ENCODE data around the gene AMOTL1.

The AMOTL1 gene

DNA sequence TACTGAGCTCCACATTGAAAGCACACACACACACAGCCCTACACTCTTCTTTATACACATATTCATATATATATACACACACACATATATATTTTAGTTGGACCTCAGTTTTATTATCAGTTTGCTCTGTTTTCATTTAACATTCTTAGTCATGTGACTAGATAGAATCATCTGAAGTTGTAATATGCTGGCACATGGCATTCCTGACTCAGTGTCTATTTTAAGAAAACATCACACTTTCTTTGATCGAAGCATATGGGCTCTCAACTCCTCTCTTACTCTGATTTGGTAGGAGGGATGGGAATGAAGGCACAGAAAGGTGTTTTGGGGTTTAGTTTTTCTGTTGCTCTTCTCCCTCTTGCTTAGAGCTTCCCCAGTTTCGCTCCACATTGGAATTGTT is 24.8 kb downstream of the AMOTL1 start:
- Histone ChIP-seq H3K9ac (ENCODE audit: low read length) (no peak overlapping the region), H2BK5ac (ENCODE audit: low read length) (no peak overlapping the region), H3K4ac (ENCODE audit: low read depth, low read length) (no peak overlapping the region), H4K5ac (ENCODE audit: low read length) (no peak overlapping the region), H3K23ac (ENCODE audit: low read length) (no peak overlapping the region), H3K4me2 (ENCODE audit: low read length) (no peak overlapping the region), H3K4me3 (ENCODE audit: low read length) (no peak overlapping the region), H3K79me1 (ENCODE audit: low read length) (peaks cover 51% of the 10 kb centered on the region), H2AK5ac (ENCODE audit: low read length) (no peak overlapping the region), H2BK120ac (ENCODE audit: low read depth, low read length) (no peak overlapping the region), H2BK15ac (replicated peaks; ENCODE audit: low read depth) (no peak overlapping the region), H3K56ac (ENCODE audit: low read length) (no peak overlapping the region), H3K36me3 (ENCODE audit: control insufficient read depth, insufficient read depth, low read length) (peaks cover 1% of the 10 kb centered on the region), H3K18ac (ENCODE audit: low read length) (no peak overlapping the region), H3K27me3 (ENCODE audit: insufficient read depth, low read length, poor library complexity) (no peaks in the 10 kb centered on the region), H3K4me1 (ENCODE audit: control insufficient read depth, low read depth, low read length) (peaks cover 13% of the 10 kb centered on the region), H3K27ac (ENCODE audit: low read depth, low read length) (no peak overlapping the region), H3K79me2 (ENCODE audit: control insufficient read depth, insufficient read depth, low read length) (peaks cover 80% of the 10 kb centered on the region), H4K8ac (ENCODE audit: low read depth, low read length) (no peak overlapping the region)
- WGBS (ENCODE audit: extremely low coverage, insufficient coverage, low lambda C conversion rate) = no CpG with 5 or more reads among the region's 2 CpGs
- no peak for DNase-seq

DNA sequence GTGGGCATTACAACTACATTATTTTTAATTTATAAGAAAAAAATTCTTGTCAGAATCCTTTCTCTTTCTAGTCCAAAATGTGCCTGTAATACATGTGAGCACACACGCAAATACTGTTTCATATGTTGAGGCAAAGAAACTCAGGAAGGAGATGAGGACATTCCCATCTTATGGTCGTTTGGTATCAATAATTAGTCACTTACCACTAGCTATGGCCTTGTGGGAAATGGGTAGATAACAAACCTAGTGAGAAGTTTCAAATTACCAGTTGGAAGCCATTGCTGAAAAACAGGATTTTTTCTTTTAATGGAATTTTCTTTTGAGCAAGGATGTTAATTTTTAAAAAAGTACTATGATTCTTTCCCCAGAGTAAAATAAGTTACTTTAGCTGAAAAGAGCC is 25.7 kb downstream of the AMOTL1 start:
- no peak overlapping the region for H3K23ac ChIP-seq (ENCODE audit: low read length)
- no peak overlapping the region for H3K27ac ChIP-seq (ENCODE audit: low read depth, low read length)
- no peak overlapping the region for H3K18ac ChIP-seq (ENCODE audit: low read length)

DNA sequence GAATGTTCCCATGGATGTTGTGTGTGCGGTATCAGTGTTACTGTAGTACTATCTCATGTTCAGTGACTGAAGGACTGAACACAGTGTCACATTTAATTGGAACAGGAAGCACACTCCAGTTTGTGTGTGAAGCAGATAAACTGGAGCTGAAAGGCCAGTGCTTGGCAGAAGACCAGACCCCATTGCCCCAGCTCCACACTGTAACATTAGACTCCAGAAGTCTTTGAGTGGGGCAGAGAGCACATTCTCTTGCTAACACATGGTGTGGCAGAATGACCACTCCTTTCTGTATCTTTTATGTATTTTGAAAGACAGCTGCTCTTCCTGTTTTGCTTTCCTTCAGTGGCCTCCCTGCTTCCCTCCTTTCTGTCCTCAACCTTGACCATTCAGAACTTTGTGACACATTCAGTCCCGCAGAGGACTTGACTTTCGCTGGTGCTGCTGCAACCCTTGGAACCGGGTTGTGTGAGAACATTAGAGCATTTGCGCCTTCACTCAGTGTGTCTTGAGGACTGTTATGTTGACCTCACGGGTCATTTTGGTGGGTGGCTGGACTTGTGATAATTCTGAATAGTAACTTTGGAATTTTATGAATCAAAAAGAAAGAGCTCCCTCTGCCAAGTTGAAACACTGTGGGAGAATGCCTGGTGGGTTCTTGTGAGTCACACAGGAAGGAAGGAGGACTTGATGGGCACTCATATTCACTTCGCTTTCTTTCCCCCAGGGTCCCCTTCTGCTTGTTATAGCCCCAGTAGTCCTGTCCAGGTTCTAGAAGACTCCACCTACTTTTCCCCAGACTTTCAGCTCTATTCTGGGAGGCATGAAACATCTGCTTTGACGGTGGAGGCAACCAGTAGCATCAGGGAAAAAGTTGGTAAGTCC is 26.4 kb downstream of the AMOTL1 start:
- Histone ChIP-seq H3K27me3 (ENCODE audit: insufficient read depth, low read length, poor library complexity) (no peaks in the 10 kb centered on the region), H2BK15ac (replicated peaks; ENCODE audit: low read depth) (no peak overlapping the region), H3K4me3 (ENCODE audit: low read length) (no peak overlapping the region), H3K56ac (ENCODE audit: low read length) (no peak overlapping the region), H3K4me2 (ENCODE audit: low read length) (no peak overlapping the region), H3K4me1 (ENCODE audit: control insufficient read depth, low read depth, low read length) (peaks cover 9% of the 10 kb centered on the region), H3K4ac (ENCODE audit: low read depth, low read length) (no peak overlapping the region), H3K79me2 (ENCODE audit: control insufficient read depth, insufficient read depth, low read length) (peaks cover 78% of the 10 kb centered on the region), H2BK5ac (ENCODE audit: low read length) (no peak overlapping the region), H3K18ac (ENCODE audit: low read length) (no peak overlapping the region), H4K8ac (ENCODE audit: low read depth, low read length) (no peak overlapping the region), H2AK5ac (ENCODE audit: low read length) (no peak overlapping the region), H3K36me3 (ENCODE audit: control insufficient read depth, insufficient read depth, low read length) (peaks cover 4% of the 10 kb centered on the region), H2BK120ac (ENCODE audit: low read depth, low read length) (no peak overlapping the region), H4K5ac (ENCODE audit: low read length) (no peak overlapping the region), H3K27ac (ENCODE audit: low read depth, low read length) (no peak overlapping the region), H3K9ac (ENCODE audit: low read length) (no peak overlapping the region), H3K79me1 (ENCODE audit: low read length) (peaks cover 51% of the 10 kb centered on the region), H3K23ac (ENCODE audit: low read length) (no peak overlapping the region)
- no peak for DNase-seq
- WGBS (ENCODE audit: extremely low coverage, insufficient coverage, low lambda C conversion rate) = no CpG with 5 or more reads among the region's 8 CpGs

More for the DNA sequence above, 25.7 kb downstream of the AMOTL1 start:
- Histone ChIP-seq H3K79me2 (ENCODE audit: control insufficient read depth, insufficient read depth, low read length) (peaks cover 80% of the 10 kb centered on the region), H3K36me3 (ENCODE audit: control insufficient read depth, insufficient read depth, low read length) (peaks cover 1% of the 10 kb centered on the region), H4K5ac (ENCODE audit: low read length) (no peak overlapping the region), H3K4me2 (ENCODE audit: low read length) (no peak overlapping the region), H3K4me1 (ENCODE audit: control insufficient read depth, low read depth, low read length) (peaks cover 9% of the 10 kb centered on the region), H3K9ac (ENCODE audit: low read length) (no peak overlapping the region), H3K27me3 (ENCODE audit: insufficient read depth, low read length, poor library complexity) (no peaks in the 10 kb centered on the region), H3K4ac (ENCODE audit: low read depth, low read length) (no peak overlapping the region), H3K79me1 (ENCODE audit: low read length) (peaks cover 50% of the 10 kb centered on the region), H2AK5ac (ENCODE audit: low read length) (no peak overlapping the region), H2BK15ac (replicated peaks; ENCODE audit: low read depth) (no peak overlapping the region), H2BK120ac (ENCODE audit: low read depth, low read length) (no peak overlapping the region), H3K4me3 (ENCODE audit: low read length) (no peak overlapping the region), H3K56ac (ENCODE audit: low read length) (no peak overlapping the region), H4K8ac (ENCODE audit: low read depth, low read length) (no peak overlapping the region), H2BK5ac (ENCODE audit: low read length) (no peak overlapping the region)
- DNase-seq = no peak
- WGBS (ENCODE audit: extremely low coverage, insufficient coverage, low lambda C conversion rate) = no CpG with 5 or more reads among the region's 2 CpGs

DNA sequence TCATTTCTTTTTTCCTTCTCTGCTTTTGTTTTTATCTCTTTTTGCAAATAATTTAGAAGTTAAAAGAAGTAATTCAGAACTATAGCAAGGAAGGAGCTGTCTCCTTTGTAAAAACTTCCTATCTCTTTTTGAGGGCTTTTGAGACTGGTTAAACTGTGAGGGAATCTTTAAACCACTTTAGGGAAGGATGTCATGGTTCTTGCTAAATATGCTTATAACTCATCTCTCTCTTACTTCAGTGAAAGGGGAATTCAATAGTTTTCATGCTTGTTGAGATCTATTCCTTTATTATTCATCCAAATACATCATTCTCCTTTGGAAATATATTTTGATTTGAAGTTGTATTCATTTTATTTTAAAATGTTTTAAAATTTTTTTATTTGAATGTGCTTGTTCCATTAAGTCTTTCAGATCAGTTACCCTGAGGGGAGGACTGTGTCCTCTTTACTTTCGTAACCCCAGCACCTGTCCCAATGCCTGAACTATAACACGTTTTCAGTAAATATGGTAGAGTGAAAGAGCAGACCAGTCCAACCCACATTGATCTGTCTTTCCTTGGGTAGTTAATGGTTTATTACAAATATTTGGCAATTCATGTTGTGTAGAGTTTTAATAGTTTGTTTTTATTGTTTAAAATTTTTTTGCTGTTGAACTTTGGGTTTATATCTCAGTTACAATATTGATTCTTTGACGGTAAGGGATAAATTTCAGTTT is 27.5 kb downstream of the AMOTL1 start:
- WGBS (ENCODE audit: extremely low coverage, insufficient coverage, low lambda C conversion rate) = 100% methylated on average over 1 of the region's 3 CpGs
- Histone ChIP-seq H3K36me3 (ENCODE audit: control insufficient read depth, insufficient read depth, low read length) (peaks cover 5% of the 10 kb centered on the region), H4K8ac (ENCODE audit: low read depth, low read length) (no peak overlapping the region)

DNA sequence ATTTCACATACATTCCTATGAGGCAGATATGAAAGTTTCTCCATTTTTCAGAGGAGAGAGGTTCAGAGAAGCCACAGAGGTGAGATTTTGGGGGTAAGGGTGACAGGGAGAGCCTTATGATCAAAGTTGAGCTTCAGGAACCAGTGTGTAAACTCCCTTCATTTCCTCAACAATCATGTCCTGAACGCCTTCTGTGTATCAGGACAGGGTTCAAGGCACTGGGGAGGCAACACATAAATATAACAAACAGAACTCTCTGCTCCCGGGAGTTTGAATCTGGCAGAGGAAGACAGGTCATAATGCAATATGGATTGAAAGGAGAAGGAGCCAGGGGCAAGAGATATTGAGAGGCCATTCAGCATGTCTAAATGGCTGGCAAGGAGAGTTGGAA is 28.0 kb downstream of the AMOTL1 start:
- Histone ChIP-seq H3K79me1 (ENCODE audit: low read length) (peaks cover 48% of the 10 kb centered on the region), H3K23ac (ENCODE audit: low read length) (no peak overlapping the region), H3K79me2 (ENCODE audit: control insufficient read depth, insufficient read depth, low read length) (peaks cover 74% of the 10 kb centered on the region), H3K4me1 (ENCODE audit: control insufficient read depth, low read depth, low read length) (peaks cover 6% of the 10 kb centered on the region), H3K4ac (ENCODE audit: low read depth, low read length) (no peak overlapping the region), H3K36me3 (ENCODE audit: control insufficient read depth, insufficient read depth, low read length) (peaks cover 10% of the 10 kb centered on the region), H2AK5ac (ENCODE audit: low read length) (no peak overlapping the region), H3K27me3 (ENCODE audit: insufficient read depth, low read length, poor library complexity) (no peaks in the 10 kb centered on the region), H3K56ac (ENCODE audit: low read length) (no peak overlapping the region), H3K9ac (ENCODE audit: low read length) (no peak overlapping the region), H3K4me2 (ENCODE audit: low read length) (no peak overlapping the region), H2BK5ac (ENCODE audit: low read length) (no peak overlapping the region), H3K27ac (ENCODE audit: low read depth, low read length) (no peak overlapping the region), H4K5ac (ENCODE audit: low read length) (no peak overlapping the region), H3K4me3 (ENCODE audit: low read length) (no peak overlapping the region), H4K8ac (ENCODE audit: low read depth, low read length) (no peak overlapping the region), H2BK15ac (replicated peaks; ENCODE audit: low read depth) (no peak overlapping the region), H3K18ac (ENCODE audit: low read length) (no peak overlapping the region), H2BK120ac (ENCODE audit: low read depth, low read length) (no peak overlapping the region)
- DNase-seq = no peak
- WGBS (ENCODE audit: extremely low coverage, insufficient coverage, low lambda C conversion rate) = no CpG with 5 or more reads among the region's 2 CpGs

More for the DNA sequence above, 27.5 kb downstream of the AMOTL1 start:
- H3K4me1 ChIP-seq (ENCODE audit: control insufficient read depth, low read depth, low read length) = peaks cover 9% of the 10 kb centered on the region
- no peak overlapping the region for H3K4me3 ChIP-seq (ENCODE audit: low read length)
- no peak overlapping the region for H2BK15ac ChIP-seq (replicated peaks; ENCODE audit: low read depth)
- no peak overlapping the region for H2BK120ac ChIP-seq (ENCODE audit: low read depth, low read length)
- no peak overlapping the region for H3K9ac ChIP-seq (ENCODE audit: low read length)
- H3K27me3 ChIP-seq (ENCODE audit: insufficient read depth, low read length, poor library complexity) = no peaks in the 10 kb centered on the region
- H3K18ac ChIP-seq (ENCODE audit: low read length) = no peak overlapping the region
- H2AK5ac ChIP-seq (ENCODE audit: low read length) = no peak overlapping the region
- no peak overlapping the region for H3K27ac ChIP-seq (ENCODE audit: low read depth, low read length)
- no peak overlapping the region for H3K4me2 ChIP-seq (ENCODE audit: low read length)
- H3K56ac ChIP-seq (ENCODE audit: low read length) = no peak overlapping the region
- H3K79me2 ChIP-seq (ENCODE audit: control insufficient read depth, insufficient read depth, low read length) = peaks cover 74% of the 10 kb centered on the region
- H3K4ac ChIP-seq (ENCODE audit: low read depth, low read length) = no peak overlapping the region
- DNase-seq = no peak
- H2BK5ac ChIP-seq (ENCODE audit: low read length) = no peak overlapping the region
- no peak overlapping the region for H4K5ac ChIP-seq (ENCODE audit: low read length)
- H3K79me1 ChIP-seq (ENCODE audit: low read length) = peaks cover 48% of the 10 kb centered on the region
- no peak overlapping the region for H3K23ac ChIP-seq (ENCODE audit: low read length)

Data from mesendoderm (in vitro differentiated cells).